ENCODE measurements around the gene ZNF296.

DNA sequence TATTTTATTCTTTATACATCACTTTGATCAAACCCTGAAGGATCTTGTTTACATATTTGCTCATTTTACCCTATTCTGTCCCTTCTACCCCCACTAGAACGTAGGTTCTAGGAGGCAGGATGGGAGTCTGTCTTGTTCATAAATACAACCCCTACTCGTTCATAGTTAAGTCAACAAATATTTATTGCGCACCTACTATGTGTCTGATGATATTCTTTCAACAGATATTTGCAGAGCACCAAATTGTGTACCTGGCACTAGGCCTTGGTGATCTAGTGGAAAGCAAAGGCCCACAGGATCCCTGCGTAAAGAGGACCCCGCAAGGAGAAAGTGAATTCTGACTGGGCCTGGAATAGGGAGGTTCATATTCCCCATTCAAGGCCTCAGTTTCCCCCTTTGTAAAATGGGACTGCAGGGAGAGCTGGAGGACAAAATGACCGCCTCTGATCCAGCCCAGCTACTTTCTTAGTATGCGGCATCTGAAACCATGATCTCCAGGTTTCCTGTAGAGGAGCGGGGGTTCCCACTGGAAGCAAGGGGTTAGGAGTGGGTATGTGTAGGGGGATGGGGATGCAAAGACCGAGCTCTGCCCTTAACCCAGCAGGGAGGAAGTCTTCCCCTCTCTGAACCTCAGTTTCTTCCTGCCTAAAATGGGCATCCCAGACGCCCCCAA lies 2.2 kb upstream of the ZNF296 start:
- TF ChIP-seq, protein P1, sequence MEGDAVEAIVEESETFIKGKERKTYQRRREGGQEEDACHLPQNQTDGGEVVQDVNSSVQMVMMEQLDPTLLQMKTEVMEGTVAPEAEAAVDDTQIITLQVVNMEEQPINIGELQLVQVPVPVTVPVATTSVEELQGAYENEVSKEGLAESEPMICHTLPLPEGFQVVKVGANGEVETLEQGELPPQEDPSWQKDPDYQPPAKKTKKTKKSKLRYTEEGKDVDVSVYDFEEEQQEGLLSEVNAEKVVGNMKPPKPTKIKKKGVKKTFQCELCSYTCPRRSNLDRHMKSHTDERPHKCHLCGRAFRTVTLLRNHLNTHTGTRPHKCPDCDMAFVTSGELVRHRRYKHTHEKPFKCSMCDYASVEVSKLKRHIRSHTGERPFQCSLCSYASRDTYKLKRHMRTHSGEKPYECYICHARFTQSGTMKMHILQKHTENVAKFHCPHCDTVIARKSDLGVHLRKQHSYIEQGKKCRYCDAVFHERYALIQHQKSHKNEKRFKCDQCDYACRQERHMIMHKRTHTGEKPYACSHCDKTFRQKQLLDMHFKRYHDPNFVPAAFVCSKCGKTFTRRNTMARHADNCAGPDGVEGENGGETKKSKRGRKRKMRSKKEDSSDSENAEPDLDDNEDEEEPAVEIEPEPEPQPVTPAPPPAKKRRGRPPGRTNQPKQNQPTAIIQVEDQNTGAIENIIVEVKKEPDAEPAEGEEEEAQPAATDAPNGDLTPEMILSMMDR (IDR thresholded peaks at IDR 0.05): no peak
- TF ChIP-seq POLR2A (IDR thresholded peaks at IDR 0.05): no peak
